Measurements from ENCODE around the gene DCUN1D1. TPM values are rescaled to one million over a fixed set of nuclear protein-coding genes. Genes with fewer than 3 reads are reported as not detected.
A peak's percentile ranks its signal among the peaks of the same experiment; 100 is the strongest.

Gene DCUN1D1
- total and polyA plus RNA-seq, 10 donors = 5.4 to 59.3 (median 29.5) TPM

GRCh38 chr3:182989566-182989965, 9.2 kb upstream of the DCUN1D1 start:
- H3K4me3 ChIP-seq = no peak overlapping the region
- DNase-seq = no peak
- TF ChIP-seq POLR2A (IDR thresholded peaks at IDR 0.05) = no peak
- no peak for TF ChIP-seq POLR2AphosphoS5 (IDR thresholded peaks at IDR 0.05)
- no peak for TF ChIP-seq CTCF (IDR thresholded peaks at IDR 0.05 in 8 of 11, conservative IDR thresholded peaks at IDR 0.05 in 3 of 11)
- H3K9me3 ChIP-seq = peaks cover 0 to 12% (median 5%) of the 10 kb centered on the region in 8 donors
- WGBS, 5 donors = 85 to 89% (median 87%) methylated on average over 3 of the region's 3 CpGs
- no peak overlapping the region for H3K27ac ChIP-seq
- H3K4me1 ChIP-seq = no peaks in the 10 kb centered on the region
- intact Hi-C loops (cut with DNase I; ENCODE audit: low total_unique reads) = no loop called here
- H3K27me3 ChIP-seq (replicated peaks in 1 of 7) = no peaks in the 10 kb centered on the region
- H3K36me3 ChIP-seq = no peaks in the 10 kb centered on the region

GRCh38 chr3:182986021-182986420, 5.7 kb upstream of the DCUN1D1 start:
- DNase-seq = no peak
- TF ChIP-seq POLR2A (IDR thresholded peaks at IDR 0.05) (no peak), CTCF (IDR thresholded peaks at IDR 0.05 in 8 of 11, conservative IDR thresholded peaks at IDR 0.05 in 3 of 11) (no peak), POLR2AphosphoS5 (IDR thresholded peaks at IDR 0.05) (no peak)
- no peak overlapping the region for H3K4me3 ChIP-seq
- peaks cover 0 to 10% (median 5%) of the 10 kb centered on the region in 6 donors for H3K4me1 ChIP-seq
- WGBS, 5 donors = 83 to 91% (median 88%) methylated on average over 6 of the region's 6 CpGs
- H3K36me3 ChIP-seq = no peaks in the 10 kb centered on the region
- intact Hi-C loops (cut with DNase I; ENCODE audit: low total_unique reads) = no loop called here
- no peaks in the 10 kb centered on the region for H3K9me3 ChIP-seq
- H3K27ac ChIP-seq = no peak overlapping the region
- H3K27me3 ChIP-seq (replicated peaks in 1 of 7) = no peaks in the 10 kb centered on the region

- H3K9me3 ChIP-seq = no peaks in the 10 kb centered on the region
- H3K27me3 ChIP-seq (replicated peaks in 1 of 7) = no peaks in the 10 kb centered on the region
- H3K4me3 ChIP-seq = no peak overlapping the region
- no peak for DNase-seq
- no peak for TF ChIP-seq POLR2AphosphoS5 (IDR thresholded peaks at IDR 0.05)
- peaks cover 3 to 21% (median 14%) of the 10 kb centered on the region in 6 donors for H3K4me1 ChIP-seq
- intact Hi-C loops (cut with DNase I; ENCODE audit: low total_unique reads) = no loop called here
- no peak overlapping the region for H3K27ac ChIP-seq
- no peaks in the 10 kb centered on the region for H3K36me3 ChIP-seq
Observed at GRCh38 chr3:182983876-182984275, 3.5 kb upstream of the DCUN1D1 start.

- H3K36me3 ChIP-seq = no peaks in the 10 kb centered on the region
- peak overlapping the region; percentile 70 to 96 (median 90) for H3K27ac ChIP-seq
- peak overlapping the region; percentile 47 to 95 (median 84) for H3K4me3 ChIP-seq
- no peaks in the 10 kb centered on the region for H3K9me3 ChIP-seq
- H3K27me3 ChIP-seq (replicated peaks in 1 of 7) = no peaks in the 10 kb centered on the region
- peaks cover 12 to 50% (median 28%) of the 10 kb centered on the region in 6 donors for H3K4me1 ChIP-seq
- intact Hi-C loops (cut with DNase I; ENCODE audit: low total_unique reads) = no loop called here
- peak; percentile 80 for DNase-seq
- WGBS, 5 donors = 67 to 73% (median 71%) methylated on average over 10 of the region's 10 CpGs
- TF ChIP-seq POLR2AphosphoS5 (IDR thresholded peaks at IDR 0.05) = no peak
- no peak for TF ChIP-seq POLR2A (IDR thresholded peaks at IDR 0.05)
- TF ChIP-seq CTCF (IDR thresholded peaks at IDR 0.05 in 8 of 11, conservative IDR thresholded peaks at IDR 0.05 in 3 of 11) = no peak
Observed at GRCh38 chr3:182981038-182981380, 671 bp upstream of the DCUN1D1 start.

GRCh38 chr3:182979674-182980191, 605 bp downstream of the DCUN1D1 start:
- intact Hi-C loops (cut with DNase I; ENCODE audit: low total_unique reads) = no loop called here
- Histone ChIP-seq H3K4me3 (peak overlapping the region; percentile 79 to 95 (median 89)), H3K36me3 (no peaks in the 10 kb centered on the region), H3K27ac (peak overlapping the region; percentile 72 to 96 (median 90)), H3K9me3 (no peaks in the 10 kb centered on the region), H3K27me3 (replicated peaks in 1 of 7) (no peaks in the 10 kb centered on the region), H3K4me1 (peaks cover 12 to 63% (median 28%) of the 10 kb centered on the region in 6 donors)
- TF ChIP-seq POLR2A (IDR thresholded peaks at IDR 0.05) (no peak), CTCF (IDR thresholded peaks at IDR 0.05 in 8 of 11, conservative IDR thresholded peaks at IDR 0.05 in 3 of 11) (no peak), POLR2AphosphoS5 (IDR thresholded peaks at IDR 0.05) (no peak)
- no peak for DNase-seq
- WGBS, 5 donors = 0 to 2% (median 0%) methylated on average over 12 to 27 of the region's 29 CpGs
